Mammary epithelial cell (primary cell): ENCODE measurements around the gene C1QTNF1.

Experiments
- EZH2 ChIP-seq: IDR thresholded peaks from 2 replicates; pipeline ENCODE4 v1.6.1; 2012; ENCODE audit warnings: low read length, inconsistent platforms, borderline replicate concordance
- TF ChIP-seq, protein P1 (sequence below), 2 donors: IDR thresholded peaks in 1 of 2; conservative IDR thresholded peaks in 1 of 2; 2 replicates each; pipeline ENCODE4 v1.5.1; 2011 to 2012; ENCODE audit warnings: inconsistent platforms in 2 of 2, low read length in 2 of 2, mild to moderate bottlenecking in 2 of 2, control low read depth in 1 of 2, low read depth in 1 of 2; ENCODE audit not compliant: insufficient read depth in 1 of 2; ENCODE audit errors: extremely low read depth in 1 of 2

DNA sequence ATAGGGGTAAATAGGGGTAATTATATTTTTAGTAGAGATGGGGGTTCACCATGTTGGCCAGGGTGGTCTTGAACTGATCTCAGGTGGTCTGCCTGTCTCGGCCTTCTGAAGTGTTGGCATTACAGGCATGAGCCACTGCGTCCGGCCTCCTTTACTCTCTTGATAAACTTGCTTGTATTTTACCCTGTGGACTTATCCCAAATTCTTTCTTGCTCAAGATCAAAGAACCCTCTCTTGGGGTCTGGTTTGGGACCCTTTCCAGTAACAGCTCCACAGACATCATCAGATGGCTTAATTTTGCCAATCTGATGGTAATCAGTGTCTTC is 5.6 kb upstream of the C1QTNF1 start:
- TF ChIP-seq, protein P1, sequence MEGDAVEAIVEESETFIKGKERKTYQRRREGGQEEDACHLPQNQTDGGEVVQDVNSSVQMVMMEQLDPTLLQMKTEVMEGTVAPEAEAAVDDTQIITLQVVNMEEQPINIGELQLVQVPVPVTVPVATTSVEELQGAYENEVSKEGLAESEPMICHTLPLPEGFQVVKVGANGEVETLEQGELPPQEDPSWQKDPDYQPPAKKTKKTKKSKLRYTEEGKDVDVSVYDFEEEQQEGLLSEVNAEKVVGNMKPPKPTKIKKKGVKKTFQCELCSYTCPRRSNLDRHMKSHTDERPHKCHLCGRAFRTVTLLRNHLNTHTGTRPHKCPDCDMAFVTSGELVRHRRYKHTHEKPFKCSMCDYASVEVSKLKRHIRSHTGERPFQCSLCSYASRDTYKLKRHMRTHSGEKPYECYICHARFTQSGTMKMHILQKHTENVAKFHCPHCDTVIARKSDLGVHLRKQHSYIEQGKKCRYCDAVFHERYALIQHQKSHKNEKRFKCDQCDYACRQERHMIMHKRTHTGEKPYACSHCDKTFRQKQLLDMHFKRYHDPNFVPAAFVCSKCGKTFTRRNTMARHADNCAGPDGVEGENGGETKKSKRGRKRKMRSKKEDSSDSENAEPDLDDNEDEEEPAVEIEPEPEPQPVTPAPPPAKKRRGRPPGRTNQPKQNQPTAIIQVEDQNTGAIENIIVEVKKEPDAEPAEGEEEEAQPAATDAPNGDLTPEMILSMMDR (conservative IDR thresholded peaks at IDR 0.05 in 1 of 2, IDR thresholded peaks at IDR 0.05 in 1 of 2; ENCODE audit: extremely low read depth in 1 of 2, insufficient read depth in 1 of 2, low read depth in 1 of 2, low read length in 2 of 2) = no peak
- TF ChIP-seq EZH2 = no peak
